BJ (cell line): ENCODE results near the gene STIM2. TPM values are rescaled to one million over a fixed set of nuclear protein-coding genes. Genes with fewer than 3 reads are reported as not detected.

Experiments used
- CTCF ChIA-PET: fragments of 350-600 bp; formaldehyde crosslinking; extraction: SDS; loops from one replicate; lab custom pipeline; 2021; ENCODE audit warnings: antibody characterized with exemption, inconsistent platforms; lab: Yijun Ruan, JAX
- POLR2A ChIA-PET: fragments of 300-600 bp; sonication (Branson Sonifier 250); formaldehyde crosslinking; extraction: SDS; loops from one replicate; lab custom pipeline; 2021; ENCODE audit warnings: antibody characterized with exemption; lab: Charles Lee
- DNase-seq: peaks from one replicate; pipeline ENCODE4 v3.0.0-alpha.2; 2011; ENCODE audit warnings: low read depth
- H3K27me3 ChIP-seq: 2 replicates; pipeline ENCODE4 v1.6.0; 2011; ENCODE audit warnings: low read length; ENCODE audit not compliant: control insufficient read depth, insufficient read depth
- H3K36me3 ChIP-seq: 2 replicates; pipeline ENCODE4 v1.5.1; 2011; ENCODE audit warnings: low read length; ENCODE audit not compliant: control insufficient read depth, insufficient read depth
- H3K4me3 ChIP-seq: 2 replicates; pipeline ENCODE4 v1.5.1; 2011; ENCODE audit warnings: low read depth, mild to moderate bottlenecking, control low read depth, low read length
- CTCF ChIP-seq: IDR thresholded peaks from 2 replicates; pipeline ENCODE4 v1.5.1; 2011; ENCODE audit warnings: low read depth, mild to moderate bottlenecking, control low read depth, inconsistent platforms, low read length, moderate library complexity; ENCODE audit not compliant: insufficient read depth
- polyA plus RNA-seq: library from polyadenylated mRNA; depleted of rRNA; stranded (reverse); fragments of >200 nt; gene quantifications from 2 replicates; pipeline ENCODE4 v1.2.3, GENCODE V29; 2011

STIM2 gene
- polyA plus RNA-seq, 1 experiment = 17.8 TPM

- TF ChIP-seq CTCF = no peak
- CTCF ChIA-PET = interaction anchor here (0.5 to 1.8 kb wide), 11 partner anchors 10 to 1082 kb away, joined by 3 to 7 read pairs (median 3); no protein-coding TSS in a partner anchor
Observed at GRCh38 chr4:27009539-27009938, 148.9 kb downstream of the STIM2 start.

DNA sequence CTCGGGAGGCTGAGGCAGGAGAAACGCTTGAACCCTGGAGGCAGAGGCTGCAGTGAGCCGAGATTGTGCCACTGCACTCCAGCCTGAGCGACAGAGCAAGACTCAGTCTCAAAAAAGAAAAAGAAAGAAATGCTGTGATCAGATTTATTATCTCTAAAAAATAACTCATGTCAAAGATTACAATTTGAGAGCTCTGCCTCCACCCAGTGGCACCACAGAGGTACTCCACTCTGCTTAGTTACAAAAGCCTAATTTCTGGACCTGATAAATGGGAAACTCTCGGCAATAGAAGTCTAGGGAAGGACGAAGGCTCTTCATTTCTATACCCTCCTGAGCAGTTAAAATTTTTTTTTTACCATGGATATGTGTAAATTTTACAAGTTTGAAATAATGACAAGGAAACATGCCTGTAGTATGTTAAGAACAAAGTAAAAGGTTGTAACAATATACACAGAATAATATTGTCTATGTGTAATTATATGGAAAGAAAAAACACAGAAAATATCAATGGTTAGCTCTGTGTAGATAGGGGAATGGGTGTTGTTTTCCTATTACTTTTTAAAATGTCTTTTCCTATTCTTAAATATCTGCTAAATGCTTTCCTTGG, 149.8 kb downstream of the STIM2 start:
- ChIA-PET POLR2A (interaction anchor here (0.6 kb wide), 3 partner anchors 100 to 150 kb away, joined by 3 to 4 read pairs (median 3); partner anchors contain the start of gene STIM2), CTCF (interaction anchor here (0.6 to 1.8 kb wide), 14 partner anchors 9 to 1083 kb away, joined by 3 to 7 read pairs (median 4); no protein-coding TSS in a partner anchor)
- DNase-seq = no peak
- Histone ChIP-seq H3K36me3 (no peaks in the 10 kb centered on the region), H3K4me3 (no peak overlapping the region), H3K27me3 (no peaks in the 10 kb centered on the region)
- TF ChIP-seq CTCF = peak; percentile 83

More at GRCh38 chr4:27009539-27009938, 148.9 kb downstream of the STIM2 start:
- no peaks in the 10 kb centered on the region for H3K27me3 ChIP-seq
- H3K36me3 ChIP-seq = no peaks in the 10 kb centered on the region
- no peak for DNase-seq
- POLR2A ChIA-PET = interaction anchor here (0.6 kb wide), 1 partner anchor 140 kb away, joined by 3 read pairs; no protein-coding TSS in a partner anchor
- no peak overlapping the region for H3K4me3 ChIP-seq

DNA sequence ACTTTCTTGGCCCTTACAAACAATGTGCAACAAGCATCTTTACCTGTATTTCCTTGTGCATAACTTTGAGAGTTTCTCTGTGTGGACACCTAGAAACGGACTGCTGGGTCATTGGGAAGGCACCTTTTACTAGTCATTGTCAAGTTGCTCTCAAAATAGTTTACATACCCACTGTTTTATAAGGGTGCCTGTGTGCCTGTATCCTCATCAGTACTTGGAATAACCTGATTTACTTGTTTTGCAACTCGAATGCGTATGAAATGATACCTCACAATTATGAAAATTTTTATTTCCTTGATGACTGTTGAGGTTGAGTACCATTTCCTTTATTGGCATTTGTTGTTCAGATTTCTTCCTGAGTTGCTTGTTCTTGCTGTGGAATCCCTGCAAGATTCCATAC, 150.8 kb downstream of the STIM2 start:
- DNase-seq = no peak
- Histone ChIP-seq H3K4me3 (no peak overlapping the region), H3K27me3 (no peaks in the 10 kb centered on the region), H3K36me3 (no peaks in the 10 kb centered on the region)
- POLR2A ChIA-PET = interaction anchor here (0.6 kb wide), 1 partner anchor 18 kb away, joined by 4 read pairs; no protein-coding TSS in a partner anchor
- CTCF ChIA-PET = interaction anchor here (0.8 kb wide), 1 partner anchor 263 kb away, joined by 3 read pairs; no protein-coding TSS in a partner anchor
- TF ChIP-seq CTCF = no peak

DNA sequence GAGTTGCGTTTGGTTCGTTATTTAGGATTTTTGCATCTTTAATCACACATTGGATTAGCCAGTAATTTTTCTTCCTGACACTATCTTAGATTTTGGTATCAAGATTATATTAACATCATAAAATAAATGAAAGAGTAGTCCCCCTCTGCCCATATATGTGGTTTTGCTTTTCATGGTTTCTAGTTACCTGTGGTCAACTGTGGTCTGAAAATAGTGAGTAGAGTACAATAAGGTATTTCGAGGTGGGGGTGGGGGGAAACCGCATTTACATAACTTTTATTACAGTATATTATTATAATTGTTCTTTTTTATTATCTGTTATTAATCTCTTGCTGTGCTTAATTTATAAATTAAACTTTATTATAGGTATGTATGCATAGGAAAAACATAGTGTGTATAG, 152.4 kb downstream of the STIM2 start:
- no peaks in the 10 kb centered on the region for H3K27me3 ChIP-seq
- POLR2A ChIA-PET = no interaction called here
- H3K36me3 ChIP-seq = no peaks in the 10 kb centered on the region; the same call in 1 of the 2 replicates
- CTCF ChIA-PET = interaction anchor here (0.6 kb wide), 1 partner anchor 804 kb away, joined by 5 read pairs; no protein-coding TSS in a partner anchor
- no peak for TF ChIP-seq CTCF
- no peak for DNase-seq
- H3K4me3 ChIP-seq = no peak overlapping the region

DNA sequence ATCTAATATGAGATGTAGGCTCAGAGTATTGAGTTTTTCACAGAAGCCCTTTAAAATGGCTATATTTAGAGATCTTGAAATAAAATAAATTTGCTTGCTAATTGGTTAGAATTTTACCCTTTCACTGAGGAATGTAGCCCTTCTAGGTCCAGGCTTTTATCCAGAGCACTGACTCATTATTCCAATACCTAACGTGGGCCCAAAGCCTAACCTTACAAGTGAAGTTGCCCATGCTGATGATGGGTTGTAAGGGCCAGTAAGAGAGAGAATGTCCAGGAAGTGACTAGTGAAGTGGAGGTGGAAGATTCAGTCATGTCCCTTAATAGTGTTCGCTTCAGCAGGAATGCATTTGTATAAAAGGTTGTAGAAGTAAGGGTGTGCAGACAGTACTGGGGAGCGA, 155.9 kb downstream of the STIM2 start:
- Histone ChIP-seq H3K27me3 (no peaks in the 10 kb centered on the region), H3K4me3 (no peak overlapping the region), H3K36me3 (no peaks in the 10 kb centered on the region; the same call in 1 of the 2 replicates)
- POLR2A ChIA-PET = no interaction called here
- TF ChIP-seq CTCF = no peak
- CTCF ChIA-PET = no interaction called here
- DNase-seq = no peak
